HFFc6 (cell line): ENCODE data around the gene CCDC179. TPM values are rescaled to one million over a fixed set of nuclear protein-coding genes. Genes with fewer than 3 reads are reported as not detected.
A peak's percentile ranks its signal among the peaks of the same experiment; 100 is the strongest.

Source experiments
- DNase-seq: peaks from one replicate; pipeline ENCODE4 v3.0.0-alpha.2; 2018
- H3K27ac Mint-ChIP-seq: 2 replicates; pipeline ENCODE4 v1.8.0; 2020; ENCODE audit warnings: mild to moderate bottlenecking, mixed read lengths
- H3K27me3 Mint-ChIP-seq: 2 replicates; pipeline ENCODE4 v1.8.0; 2021; ENCODE audit warnings: mild to moderate bottlenecking, moderate library complexity, mixed read lengths; ENCODE audit not compliant: insufficient read depth
- H3K36me3 Mint-ChIP-seq: 2 replicates; pipeline ENCODE4 v1.8.0; 2021; ENCODE audit warnings: low read depth, mixed read lengths
- H3K4me1 Mint-ChIP-seq: 2 replicates; pipeline ENCODE4 v1.8.0; 2020; ENCODE audit warnings: low read depth, mixed read lengths
- H3K4me3 Mint-ChIP-seq: 2 replicates; pipeline ENCODE4 v1.8.0; 2020; ENCODE audit warnings: mild to moderate bottlenecking, moderate library complexity, mixed read lengths
- H3K9me3 Mint-ChIP-seq: 2 replicates; pipeline ENCODE4 v1.8.0; 2020; ENCODE audit warnings: mild to moderate bottlenecking, mixed read lengths
- CTCF ChIP-seq: fragments of 200-600 bp; sonication (generic); IDR thresholded peaks from 2 replicates; pipeline ENCODE4 v1.5.0; 2021; ENCODE audit warnings: antibody characterized with exemption, mild to moderate bottlenecking
- total RNA-seq, 6 experiments: library from RNA; stranded (reverse); fragmentation: NEBNext Ultra II Directional; extraction: Animal tissue kit (Norgen Biotek cat#: 25700); gene quantifications; 2 replicates in 1 of 6; 3 replicates in 5 of 6; pipeline ENCODE4 v1.2.3, GENCODE V29; 2021

CCDC179 gene
- total RNA-seq, 6 experiments from 2014 or later = not detected

GRCh38 chr11:22875869-22876473, 15.7 kb upstream of the CCDC179 start:
- peaks cover 8% of the 10 kb centered on the region; the same call in 1 of the 2 replicates for H3K4me1 Mint-ChIP-seq
- TF ChIP-seq CTCF = peak; percentile 93
- H3K36me3 Mint-ChIP-seq = no peaks in the 10 kb centered on the region
- DNase-seq = peak; percentile 82
- H3K4me3 Mint-ChIP-seq = no peak overlapping the region
- no peaks in the 10 kb centered on the region for H3K9me3 Mint-ChIP-seq
- H3K27ac Mint-ChIP-seq = no peak overlapping the region
- no peaks in the 10 kb centered on the region; the same call in 1 of the 2 replicates for H3K27me3 Mint-ChIP-seq

- H3K27ac Mint-ChIP-seq = no peak overlapping the region
- no peak for DNase-seq
- no peak overlapping the region for H3K4me3 Mint-ChIP-seq
- H3K9me3 Mint-ChIP-seq = no peaks in the 10 kb centered on the region
- no peak for TF ChIP-seq CTCF
- 0 out of 2 replicates have a peak, but pooled peaks cover 1% of the 10 kb centered on the region for H3K27me3 Mint-ChIP-seq
- H3K36me3 Mint-ChIP-seq = no peaks in the 10 kb centered on the region
- no peaks in the 10 kb centered on the region; the same call in 1 of the 2 replicates for H3K4me1 Mint-ChIP-seq
Observed at GRCh38 chr11:22869325-22869724, 9.1 kb upstream of the CCDC179 start.

- H3K4me1 Mint-ChIP-seq = no peaks in the 10 kb centered on the region
- DNase-seq = no peak
- no peak for TF ChIP-seq CTCF
- H3K27me3 Mint-ChIP-seq = peaks cover 3% of the 10 kb centered on the region
- no peak overlapping the region for H3K4me3 Mint-ChIP-seq
- no peaks in the 10 kb centered on the region for H3K36me3 Mint-ChIP-seq
- 0 out of 2 replicates have a peak, but pooled peaks cover 4% of the 10 kb centered on the region for H3K9me3 Mint-ChIP-seq
- no peak overlapping the region for H3K27ac Mint-ChIP-seq
Observed at GRCh38 chr11:22859756-22860155, 518 bp downstream of the CCDC179 start.

GRCh38 chr11:22851477-22851876, 8.8 kb downstream of the CCDC179 start:
- no peaks in the 10 kb centered on the region for H3K36me3 Mint-ChIP-seq
- H3K27ac Mint-ChIP-seq = no peak overlapping the region

GRCh38 chr11:22846726-22847125, 13.5 kb downstream of the CCDC179 start:
- H3K9me3 Mint-ChIP-seq = no peaks in the 10 kb centered on the region
- DNase-seq = no peak
- H3K27me3 Mint-ChIP-seq = peaks cover 1% of the 10 kb centered on the region; the same call in 1 of the 2 replicates
- no peak overlapping the region for H3K4me3 Mint-ChIP-seq
- H3K27ac Mint-ChIP-seq = no peak overlapping the region
- H3K36me3 Mint-ChIP-seq = no peaks in the 10 kb centered on the region
- TF ChIP-seq CTCF = no peak
- no peaks in the 10 kb centered on the region for H3K4me1 Mint-ChIP-seq

More at GRCh38 chr11:22851477-22851876, 8.8 kb downstream of the CCDC179 start:
- H3K4me1 Mint-ChIP-seq = no peaks in the 10 kb centered on the region
- H3K4me3 Mint-ChIP-seq = no peak overlapping the region
- no peaks in the 10 kb centered on the region for H3K27me3 Mint-ChIP-seq
- no peaks in the 10 kb centered on the region; the same call in 1 of the 2 replicates for H3K9me3 Mint-ChIP-seq
- no peak for TF ChIP-seq CTCF
- DNase-seq = no peak
